ENCODE results near the gene IMMP2L. TPM values are rescaled to one million over a fixed set of nuclear protein-coding genes. Genes with fewer than 3 reads are reported as not detected.

IMMP2L gene
- total RNA-seq, 4 donors from 2014 or later = 19.0 to 37.2 (median 21.3) TPM

- TF ChIP-seq CTCF (IDR thresholded peaks at IDR 0.05; ENCODE audit: low read depth) = no peak
Observed at GRCh38 chr7:111363099-111363498, 199.2 kb downstream of the IMMP2L start.

DNA sequence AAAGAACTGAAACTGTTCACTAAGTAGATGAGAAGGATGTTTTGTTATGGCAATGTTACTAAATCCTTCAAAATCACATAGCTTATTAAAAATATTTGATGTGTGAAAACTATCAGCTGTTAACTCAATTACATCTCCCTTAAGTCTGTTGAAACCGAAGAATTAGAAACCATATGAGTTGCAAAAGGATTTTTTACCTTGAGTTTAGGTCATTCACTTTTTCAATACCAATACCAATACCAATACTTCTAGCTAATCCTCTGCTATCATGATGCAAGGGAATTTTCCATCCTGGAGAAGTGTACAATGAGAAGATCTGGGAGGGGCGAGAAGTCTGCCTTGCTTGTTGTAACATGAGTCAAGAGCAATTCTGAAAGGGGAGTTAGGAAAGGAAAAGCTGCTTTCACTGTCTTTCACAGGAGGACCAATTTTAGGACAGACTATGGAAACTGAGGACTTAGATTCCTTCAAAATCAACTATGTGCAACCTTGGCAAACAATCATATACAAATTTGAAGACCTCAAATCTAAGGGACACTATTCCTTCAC lies 199.7 kb downstream of the IMMP2L start:
- TF ChIP-seq CTCF (IDR thresholded peaks at IDR 0.05; ENCODE audit: low read depth) = no peak

- no peak for TF ChIP-seq CTCF (IDR thresholded peaks at IDR 0.05; ENCODE audit: low read depth)
Observed at GRCh38 chr7:111358915-111359314, 203.4 kb downstream of the IMMP2L start.

DNA sequence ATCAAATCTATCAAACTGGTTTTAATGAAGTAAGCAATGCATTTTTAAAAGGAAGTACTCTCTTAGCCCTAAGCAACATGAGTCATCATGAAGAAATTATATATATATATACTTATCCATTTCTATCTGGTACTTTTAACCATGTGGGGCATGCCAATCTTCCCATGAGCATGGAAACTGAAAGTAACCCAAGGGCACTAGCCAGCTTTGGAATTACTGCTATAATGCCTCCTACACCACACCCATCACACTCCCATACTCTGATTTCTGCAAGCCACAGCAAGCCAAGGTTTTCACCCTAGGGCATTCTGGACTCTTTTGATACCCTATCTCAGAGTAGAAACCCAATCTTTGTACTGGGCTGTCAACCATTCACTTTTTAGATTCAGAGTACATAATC lies 204.6 kb downstream of the IMMP2L start:
- no peak for TF ChIP-seq CTCF (IDR thresholded peaks at IDR 0.05; ENCODE audit: low read depth)

DNA sequence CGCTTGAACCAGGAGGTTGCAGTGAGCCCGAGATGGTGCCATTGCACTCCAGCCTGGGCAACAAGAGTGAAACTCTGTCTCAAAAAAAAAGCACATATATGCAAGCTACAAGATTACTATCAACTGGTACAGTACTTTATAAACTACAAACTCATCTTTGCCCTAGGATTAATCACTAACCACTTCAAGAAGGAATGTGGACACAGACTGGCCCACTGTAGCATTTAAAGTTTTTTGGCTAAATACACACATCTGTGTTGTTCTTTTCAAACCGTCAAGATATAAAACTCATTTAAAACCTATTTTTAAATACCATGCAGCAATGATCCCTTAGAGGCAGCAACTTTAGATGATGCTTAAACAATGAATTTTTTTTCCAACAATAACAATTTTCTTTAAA lies 205.4 kb downstream of the IMMP2L start:
- no peak for TF ChIP-seq CTCF (IDR thresholded peaks at IDR 0.05; ENCODE audit: low read depth)

DNA sequence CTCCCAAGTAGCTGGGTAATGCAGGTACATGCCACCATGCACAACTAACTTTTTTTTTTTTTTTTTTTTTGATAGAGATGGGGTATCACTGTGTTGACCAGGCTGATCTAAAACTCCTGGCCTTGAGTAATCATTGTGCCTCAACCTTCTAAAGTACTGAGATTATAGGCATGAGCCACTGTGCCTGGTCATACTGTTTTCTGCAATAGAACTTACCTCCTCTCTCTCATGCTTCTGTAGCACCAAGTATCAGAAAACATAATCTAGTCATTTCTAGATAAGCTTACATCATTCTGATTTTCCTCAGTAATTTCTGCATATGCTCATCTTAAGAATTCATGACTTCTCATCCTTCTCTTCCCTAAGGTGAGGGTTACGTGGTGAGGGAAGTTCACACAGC lies 210.0 kb downstream of the IMMP2L start:
- TF ChIP-seq CTCF (IDR thresholded peaks at IDR 0.05; ENCODE audit: low read depth) = no peak

- TF ChIP-seq CTCF (IDR thresholded peaks at IDR 0.05; ENCODE audit: low read depth) = no peak
Observed at GRCh38 chr7:111346219-111346618, 216.1 kb downstream of the IMMP2L start.

Measured in subcutaneous adipose tissue (tissue), 4 donors.